Mesenchymal stem cell (in vitro differentiated cells and primary cell): Measurements from ENCODE around the gene CPT1B.

Experiments
- DNase-seq: peaks from one replicate; pipeline ENCODE4 v3.0.0-alpha.2; 2013
- H2AFZ ChIP-seq: one replicate; pipeline ENCODE4 v1.6.1; 2013; ENCODE audit warnings: low read depth, mild to moderate bottlenecking, control low read depth, inconsistent platforms, low read length, moderate library complexity
- H2AK5ac ChIP-seq: 2 replicates; pipeline ENCODE4 v1.6.1; 2013; ENCODE audit warnings: low read length, moderate library complexity, mild to moderate bottlenecking, inconsistent platforms; ENCODE audit not compliant: severe bottlenecking
- H2BK120ac ChIP-seq: one replicate; pipeline ENCODE4 v1.6.1; 2013; ENCODE audit warnings: low read depth, mild to moderate bottlenecking, inconsistent platforms, low read length, moderate library complexity
- H2BK12ac ChIP-seq, 2 experiments: one replicate each; pipeline ENCODE4 v1.6.1; 2013; ENCODE audit warnings: inconsistent platforms in 2 of 2, low read length in 2 of 2, mild to moderate bottlenecking in 2 of 2, moderate library complexity in 2 of 2, control low read depth in 1 of 2
- H2BK15ac ChIP-seq: one replicate; pipeline ENCODE4 v1.6.1; 2013; ENCODE audit warnings: mild to moderate bottlenecking, low read depth, inconsistent platforms; ENCODE audit not compliant: poor library complexity, severe bottlenecking
- H2BK5ac ChIP-seq: 2 replicates; pipeline ENCODE4 v1.6.1; 2013; ENCODE audit warnings: low read depth, mild to moderate bottlenecking, low read length, control low read depth, inconsistent platforms; ENCODE audit not compliant: poor library complexity, severe bottlenecking
- H3K14ac ChIP-seq, 2 experiments: one replicate each; pipeline ENCODE4 v1.6.1; 2013; ENCODE audit warnings: inconsistent platforms in 2 of 2, low read length in 2 of 2, control low read depth in 1 of 2, mild to moderate bottlenecking in 1 of 2, moderate library complexity in 1 of 2
- H3K18ac ChIP-seq, 2 experiments: one replicate each; pipeline ENCODE4 v1.6.1; 2013; ENCODE audit warnings: inconsistent platforms in 2 of 2, low read length in 2 of 2, control low read depth in 1 of 2, low read depth in 1 of 2, mild to moderate bottlenecking in 1 of 2
- H3K23ac ChIP-seq, 2 experiments: one replicate each; pipeline ENCODE4 v1.6.1; 2013; ENCODE audit warnings: inconsistent platforms in 2 of 2, low read length in 2 of 2, mild to moderate bottlenecking in 2 of 2, moderate library complexity in 2 of 2, control low read depth in 1 of 2
- H3K27ac ChIP-seq: 2 replicates; pipeline ENCODE4 v1.5.1; 2013; ENCODE audit warnings: mild to moderate bottlenecking, moderate library complexity, low read length, control low read depth, inconsistent platforms; ENCODE audit not compliant: poor library complexity, severe bottlenecking
- H3K27me3 ChIP-seq, 2 experiments: 2 replicates each; pipeline versions ENCODE4 v1.6.1 to v1.7.0; 2013; ENCODE audit warnings: low read length in 2 of 2, mild to moderate bottlenecking in 2 of 2, moderate library complexity in 2 of 2, control low read depth in 1 of 2, inconsistent platforms in 1 of 2; ENCODE audit not compliant: control insufficient read depth in 1 of 2, insufficient read depth in 1 of 2
- H3K36me3 ChIP-seq, 2 experiments: 2 replicates each; pipeline versions ENCODE4 v1.6.1 to v1.7.0; 2013; ENCODE audit warnings: low read length in 2 of 2, control low read depth in 1 of 2, inconsistent platforms in 1 of 2, low read depth in 1 of 2, mild to moderate bottlenecking in 1 of 2; ENCODE audit not compliant: insufficient read depth in 2 of 2, control insufficient read depth in 1 of 2
- H3K4ac ChIP-seq, 2 experiments: one replicate each; pipeline ENCODE4 v1.6.1; 2013; ENCODE audit warnings: inconsistent platforms in 2 of 2, low read length in 2 of 2, mild to moderate bottlenecking in 2 of 2, moderate library complexity in 2 of 2, control low read depth in 1 of 2, low read depth in 1 of 2
- H3K4me1 ChIP-seq: 2 replicates; pipeline ENCODE4 v1.6.1; 2013; ENCODE audit warnings: low read depth, low read length, control low read depth; ENCODE audit not compliant: control insufficient read depth, insufficient read depth
- H3K4me2 ChIP-seq: 2 replicates; pipeline ENCODE4 v1.6.1; 2013; ENCODE audit warnings: low read length, mild to moderate bottlenecking, inconsistent platforms; ENCODE audit not compliant: poor library complexity, severe bottlenecking
- H3K4me3 ChIP-seq, 2 experiments: 2 replicates each; pipeline versions ENCODE4 v1.5.1 to v1.7.0; 2013; ENCODE audit warnings: low read length in 2 of 2, mild to moderate bottlenecking in 2 of 2, control low read depth in 1 of 2, low read depth in 1 of 2; ENCODE audit not compliant: insufficient read depth in 1 of 2
- H3K79me1 ChIP-seq: replicated peaks from 2 replicates; pipeline ENCODE4 v1.6.1; 2013; ENCODE audit warnings: mild to moderate bottlenecking, control low read depth, low read length, inconsistent platforms; ENCODE audit not compliant: poor library complexity, severe bottlenecking
- H3K9ac ChIP-seq: 2 replicates; pipeline ENCODE4 v1.7.0; 2013; ENCODE audit warnings: mild to moderate bottlenecking, low read length, moderate library complexity
- H3K9me3 ChIP-seq: 2 replicates; pipeline ENCODE4 v1.7.0; 2013; ENCODE audit warnings: mild to moderate bottlenecking, low read length; ENCODE audit not compliant: control insufficient read depth
- H4K8ac ChIP-seq: one replicate; pipeline ENCODE4 v1.6.1; 2013; ENCODE audit warnings: inconsistent platforms, mild to moderate bottlenecking, low read length, moderate library complexity
- H4K91ac ChIP-seq: one replicate; pipeline ENCODE4 v1.6.1; 2013; ENCODE audit warnings: mild to moderate bottlenecking, low read length, inconsistent platforms
- WGBS: methylation state at CpG from one replicate; pipeline ENCODE4 v1.1.7; 2013; ENCODE audit warnings: mixed read lengths; 5-methylcytosine and 5-hydroxymethylcytosine counted together

CPT1B gene

DNA sequence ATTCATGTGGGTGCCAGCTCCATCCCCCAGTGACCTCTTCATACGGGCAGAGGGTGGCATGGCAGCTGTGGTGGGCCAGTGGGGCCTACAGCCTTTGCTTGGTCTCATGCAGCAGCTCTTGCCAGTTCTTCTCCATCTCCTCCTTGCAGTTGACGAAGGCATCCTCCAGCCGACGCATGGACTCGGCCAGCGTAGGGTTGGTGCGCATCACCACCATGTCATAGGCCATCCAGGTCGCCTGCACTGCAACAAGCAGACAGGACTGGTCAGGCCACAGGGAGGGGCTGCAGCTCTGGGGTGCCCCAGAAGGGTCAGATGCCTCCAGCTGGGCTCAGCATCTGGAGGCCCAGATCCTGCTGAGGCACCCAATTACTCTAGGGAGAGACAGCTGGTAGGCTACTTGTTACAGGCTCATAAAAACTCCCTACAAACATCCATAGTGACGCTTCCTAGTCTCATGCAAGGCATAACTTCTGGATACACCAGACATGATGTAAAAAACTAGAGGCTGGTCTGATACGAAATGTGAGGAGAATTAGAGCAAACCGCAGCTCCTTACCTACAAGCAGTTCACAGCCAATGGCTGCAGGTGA lies 27.0 kb downstream of the CPT1B start:
- Histone ChIP-seq H2AFZ (no peak overlapping the region), H3K36me3 (no peaks in the 10 kb centered on the region), H2BK12ac (no peak overlapping the region), H3K27me3 (peaks cover 12 to 55% of the 10 kb centered on the region in 2 experiments), H3K4ac (no peak overlapping the region), H3K18ac (no peak overlapping the region), H2BK120ac (no peak overlapping the region), H3K23ac (no peak overlapping the region), H3K4me3 (no peak overlapping the region), H3K27ac (no peak overlapping the region), H2AK5ac (no peak overlapping the region), H4K91ac (no peak overlapping the region), H3K4me2 (no peak overlapping the region), H2BK5ac (no peak overlapping the region), H3K79me1 (no peaks in the 10 kb centered on the region), H3K14ac (peak overlapping the region in 1 of 2 experiments; percentile 55), H3K4me1 (no peaks in the 10 kb centered on the region), H3K9me3 (no peaks in the 10 kb centered on the region), H3K9ac (no peak overlapping the region), H2BK15ac (no peak overlapping the region), H4K8ac (no peak overlapping the region)
- no peak for DNase-seq
- 93% methylated on average over 11 of the region's 11 CpGs for WGBS

DNA sequence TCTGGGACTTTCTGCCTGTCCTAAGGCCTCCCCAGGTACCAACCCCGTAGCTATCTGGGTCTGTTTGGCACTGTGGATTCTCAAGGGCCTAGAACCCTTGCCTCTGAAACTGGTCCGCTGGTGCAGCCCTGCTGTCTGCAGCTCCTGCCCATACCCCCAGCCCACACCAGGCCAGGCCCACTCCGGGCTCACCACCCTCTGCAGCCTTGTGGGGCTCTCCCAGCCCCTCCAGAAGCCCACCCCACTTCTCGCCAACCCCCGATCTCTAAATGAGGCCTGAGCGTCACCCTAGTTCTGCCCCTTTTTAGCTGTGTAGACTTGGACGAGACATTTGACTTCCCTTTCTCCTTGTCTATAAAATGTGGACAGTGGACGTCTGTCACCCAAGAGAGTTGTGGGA lies 27.8 kb downstream of the CPT1B start:
- no peak overlapping the region for H2BK12ac ChIP-seq
- no peak overlapping the region for H2AK5ac ChIP-seq
- DNase-seq, result no peak
- no peak overlapping the region for H3K4ac ChIP-seq
- no peak overlapping the region for H4K91ac ChIP-seq
- no peak overlapping the region for H2BK120ac ChIP-seq
- no peaks in the 10 kb centered on the region for H3K9me3 ChIP-seq
- H3K23ac ChIP-seq, result no peak overlapping the region
- H3K4me2 ChIP-seq, result no peak overlapping the region
- H2BK15ac ChIP-seq, result no peak overlapping the region
- no peak overlapping the region for H3K27ac ChIP-seq
- no peak overlapping the region for H2AFZ ChIP-seq
- H3K14ac ChIP-seq, result no peak overlapping the region
- 90% methylated on average over 8 of the region's 8 CpGs for WGBS
- H3K36me3 ChIP-seq, result no peaks in the 10 kb centered on the region
- H3K4me1 ChIP-seq, result no peaks in the 10 kb centered on the region
- no peak overlapping the region for H2BK5ac ChIP-seq
- H3K79me1 ChIP-seq, result no peaks in the 10 kb centered on the region
- peaks cover 10 to 60% of the 10 kb centered on the region in 2 experiments for H3K27me3 ChIP-seq
- H3K4me3 ChIP-seq, result no peak overlapping the region
- no peak overlapping the region for H4K8ac ChIP-seq
- no peak overlapping the region for H3K18ac ChIP-seq
- H3K9ac ChIP-seq, result no peak overlapping the region

- Histone ChIP-seq H3K14ac (no peak overlapping the region), H2AK5ac (no peak overlapping the region), H3K36me3 (no peaks in the 10 kb centered on the region), H3K18ac (no peak overlapping the region), H2BK12ac (peak overlapping the region in 1 of 2 experiments; percentile 16), H3K23ac (no peak overlapping the region), H3K4me1 (peaks cover 4% of the 10 kb centered on the region), H3K4me3 (no peak overlapping the region), H4K91ac (peak overlapping the region; percentile 53), H4K8ac (no peak overlapping the region), H2AFZ (no peak overlapping the region), H2BK120ac (no peak overlapping the region), H3K27me3 (peaks cover 10 to 71% of the 10 kb centered on the region in 2 experiments), H2BK5ac (no peak overlapping the region), H3K27ac (no peak overlapping the region), H3K4ac (no peak overlapping the region), H2BK15ac (no peak overlapping the region), H3K79me1 (no peaks in the 10 kb centered on the region), H3K9me3 (no peaks in the 10 kb centered on the region), H3K4me2 (no peak overlapping the region), H3K9ac (no peak overlapping the region)
- DNase-seq, result no peak
- WGBS, result 93% methylated on average over 68 of the region's 68 CpGs
Observed at GRCh38 chr22:50548921-50549790, 29.1 kb downstream of the CPT1B start.

DNA sequence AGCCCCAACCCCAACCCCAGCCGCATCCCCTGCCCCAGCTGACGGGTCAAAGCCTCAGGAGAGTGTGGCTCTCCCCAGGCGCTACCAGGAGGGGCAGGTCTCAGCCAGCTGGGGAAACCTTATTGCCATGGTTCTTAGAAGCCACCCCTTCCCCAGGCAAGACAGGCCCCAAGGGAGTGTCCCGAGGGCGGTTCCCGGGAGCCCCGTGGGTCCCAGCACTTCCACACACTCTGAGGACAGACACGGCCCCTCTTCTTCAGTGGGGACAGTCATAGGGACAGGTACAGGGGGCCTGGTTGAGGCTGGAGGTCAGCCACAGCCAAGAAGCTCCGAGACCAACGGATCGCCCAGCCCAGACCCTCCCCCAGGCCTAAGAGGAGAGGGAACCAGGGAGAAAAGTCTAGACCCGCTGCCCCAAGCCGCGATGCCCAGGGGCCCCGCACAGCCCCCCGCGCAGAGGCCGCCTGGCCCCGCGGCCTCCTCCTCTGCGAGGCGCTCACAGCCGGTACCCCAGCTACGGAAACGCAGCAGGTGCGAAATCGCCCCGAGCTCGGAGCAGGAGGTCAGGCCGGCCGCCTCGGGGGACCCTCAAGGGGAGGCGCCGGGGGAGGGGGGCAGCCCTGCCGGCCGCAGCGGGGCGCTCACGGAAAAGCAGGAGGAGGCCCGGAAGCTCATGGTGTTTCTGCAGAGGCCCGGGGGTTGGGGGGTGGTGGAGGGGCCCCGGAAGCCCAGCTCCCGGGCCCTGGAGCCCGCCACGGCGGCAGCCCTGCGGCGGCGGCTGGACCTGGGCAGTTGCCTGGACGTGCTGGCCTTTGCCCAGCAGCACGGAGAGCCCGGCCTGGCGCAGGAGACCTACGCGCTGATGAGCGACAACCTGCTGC lies 29.9 kb downstream of the CPT1B start:
- no peak for DNase-seq
- Histone ChIP-seq H3K79me1 (no peaks in the 10 kb centered on the region), H4K91ac (no peak overlapping the region), H2AFZ (no peak overlapping the region), H3K18ac (no peak overlapping the region), H3K9ac (no peak overlapping the region), H3K27ac (no peak overlapping the region), H3K4ac (no peak overlapping the region), H4K8ac (no peak overlapping the region), H3K36me3 (no peaks in the 10 kb centered on the region), H3K4me2 (no peak overlapping the region), H3K23ac (no peak overlapping the region), H2BK12ac (no peak overlapping the region), H3K14ac (no peak overlapping the region), H2AK5ac (no peak overlapping the region), H3K4me3 (no peak overlapping the region), H2BK120ac (no peak overlapping the region), H3K27me3 (peaks cover 10 to 70% of the 10 kb centered on the region in 2 experiments), H3K9me3 (no peaks in the 10 kb centered on the region), H2BK15ac (no peak overlapping the region), H3K4me1 (peaks cover 7% of the 10 kb centered on the region), H2BK5ac (no peak overlapping the region)
- 90% methylated on average over 52 of the region's 56 CpGs for WGBS
